GM19043 (cell line): ENCODE measurements around the gene NUP210L.

Experiments
- ATAC-seq: cut with Tn5 transposase; IDR thresholded peaks from one replicate; pipeline ENCODE4 v1.9.1; 2021; ENCODE audit warnings: low read depth; ENCODE audit not compliant: unreplicated experiment

NUP210L gene

GRCh38 chr1:154154534-154155191 is at the start of gene NUP210L:
Gene NUP210L (minus strand): TSS chr1:154155073.
- no peak for ATAC-seq

- ATAC-seq, result no peak
These were observed 44.6 kb upstream of the NUP210L start for GRCh38 chr1:154199563-154199879.

GRCh38 chr1:154198756-154199562 is 44.1 kb upstream of the NUP210L start:
- ATAC-seq, result no peak

GRCh38 chr1:154193821-154194220 is 38.9 kb upstream of the NUP210L start:
- no peak for ATAC-seq

GRCh38 chr1:154192476-154192875 is 37.6 kb upstream of the NUP210L start:
- no peak for ATAC-seq

DNA sequence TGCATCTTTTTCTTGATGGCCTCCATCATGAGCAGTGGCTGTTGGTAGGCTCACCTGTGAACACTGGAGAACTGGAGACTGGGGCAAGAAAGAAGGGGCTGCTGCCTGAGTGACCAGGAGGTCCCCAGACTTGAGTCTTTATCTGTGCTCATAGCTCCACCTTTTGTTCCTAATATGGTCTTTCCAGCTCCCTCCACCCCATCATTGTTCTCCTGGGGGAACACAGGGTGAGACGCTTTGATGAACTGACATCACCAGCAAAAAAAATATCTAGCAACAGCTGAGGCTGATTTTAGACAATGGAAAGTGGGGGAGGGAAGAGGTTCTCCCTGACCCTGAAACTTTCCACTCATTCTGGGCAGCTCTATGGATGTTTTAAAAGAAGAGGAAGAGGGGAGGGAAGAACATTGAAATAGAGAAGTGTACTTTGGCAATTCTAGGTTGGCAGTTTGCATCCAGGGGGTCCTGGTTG is 37.2 kb upstream of the NUP210L start, which contains the start of gene TPM3:
Gene TPM3, minus strand, starts transcription at position 111 of the 472 bp plus-strand sequence. Its CDS starts 82 bp downstream, at position 29.
- ATAC-seq, result no peak

- no peak for ATAC-seq
These were observed 35.7 kb upstream of the NUP210L start for GRCh38 chr1:154190550-154190949.

GRCh38 chr1:154186852-154187501 is 32.1 kb upstream of the NUP210L start:
- no peak for ATAC-seq

GRCh38 chr1:154186177-154186576 is 31.3 kb upstream of the NUP210L start:
- ATAC-seq, result no peak

GRCh38 chr1:154183046-154183915 is 28.4 kb upstream of the NUP210L start:
- ATAC-seq, result peak; percentile 69

- peak; percentile 43 for ATAC-seq
These were observed 27.6 kb upstream of the NUP210L start for GRCh38 chr1:154182344-154183045.

GRCh38 chr1:154181944-154182343 is 27.1 kb upstream of the NUP210L start:
- ATAC-seq, result no peak

- no peak for ATAC-seq
These were observed 25.2 kb upstream of the NUP210L start for GRCh38 chr1:154179946-154180687.

DNA sequence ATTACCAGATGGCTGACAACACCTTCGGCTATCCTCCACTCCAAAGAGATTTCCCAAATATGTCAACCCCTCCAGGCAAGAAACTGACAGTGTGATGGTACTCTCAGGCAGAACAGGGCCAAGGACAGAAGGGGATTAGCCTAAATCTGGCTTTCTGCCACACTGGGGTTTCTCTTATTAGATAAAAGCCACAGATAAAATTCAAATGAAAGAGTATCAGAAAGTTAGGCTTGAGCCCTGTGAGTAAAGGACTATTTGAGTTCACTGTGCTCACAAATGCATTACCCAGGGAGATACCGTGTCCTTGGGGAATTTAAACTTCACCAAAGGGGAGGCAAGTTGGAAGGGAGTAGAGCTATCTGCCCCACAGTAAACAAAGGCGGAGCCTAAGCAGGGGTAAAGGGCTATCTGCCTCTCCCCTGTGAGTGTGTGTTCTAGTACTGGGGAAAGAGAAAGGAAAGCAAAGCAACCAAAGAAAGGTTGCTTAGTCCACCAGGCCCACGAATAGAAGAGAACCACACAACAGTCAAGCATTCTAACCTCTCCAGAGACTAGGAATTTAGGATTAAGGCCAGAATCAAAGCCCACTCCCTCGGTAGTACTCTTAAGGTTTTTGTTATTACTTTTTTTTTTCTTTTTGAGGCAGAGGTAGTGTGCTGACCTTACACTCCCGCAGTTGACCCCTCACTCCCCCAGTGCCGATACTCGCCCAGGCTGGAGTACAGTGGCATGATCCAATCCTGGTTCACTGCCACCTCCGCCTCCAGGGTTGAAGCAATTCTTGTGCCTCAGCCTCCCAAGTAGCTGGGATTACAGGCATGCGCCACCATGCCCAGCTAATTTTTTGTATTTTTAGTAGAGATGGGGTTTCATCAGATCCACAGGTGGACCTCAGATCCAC is 24.3 kb upstream of the NUP210L start:
- ATAC-seq, result no peak

- ATAC-seq, result no peak
These were observed 23.1 kb upstream of the NUP210L start for GRCh38 chr1:154178013-154178412.

DNA sequence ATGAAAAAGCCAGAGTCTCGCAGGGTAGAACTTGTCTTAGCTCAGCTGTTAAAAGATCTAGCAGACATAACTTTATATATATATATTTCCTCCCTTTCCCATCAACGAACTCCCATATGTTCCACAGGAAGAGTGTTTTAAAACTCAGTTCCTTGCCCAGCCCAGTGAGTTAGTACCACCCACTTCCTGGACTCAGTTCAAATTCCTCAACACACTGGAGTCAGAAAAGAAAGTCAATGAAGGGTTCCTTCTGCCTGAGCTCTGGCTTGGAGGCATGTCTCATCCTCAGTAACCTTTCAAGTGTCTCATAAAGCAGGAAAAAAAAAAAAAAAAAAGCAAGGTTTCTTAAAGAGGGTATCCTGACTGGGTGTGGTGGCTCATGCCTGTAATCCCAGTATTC is 21.5 kb upstream of the NUP210L start:
- no peak for ATAC-seq

DNA sequence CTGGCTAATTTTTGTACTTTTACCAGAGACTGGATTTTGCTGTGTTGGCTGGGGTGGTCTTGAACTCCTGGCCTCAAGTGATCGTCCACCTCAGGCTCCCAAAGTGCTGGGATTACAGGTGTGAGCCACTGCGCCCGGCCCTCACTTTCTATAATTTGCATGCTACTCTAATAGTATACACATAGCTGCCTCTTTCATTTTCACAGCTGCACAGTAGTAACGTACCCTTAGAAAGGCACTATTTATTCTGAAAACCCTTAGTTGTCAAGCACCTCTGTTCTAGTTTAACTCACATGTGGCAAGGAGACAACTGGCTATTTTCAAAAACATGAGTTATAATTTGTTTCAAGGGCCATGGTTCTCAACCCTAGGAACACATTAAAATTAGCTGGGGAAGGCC is 19.8 kb upstream of the NUP210L start:
- ATAC-seq, result no peak

DNA sequence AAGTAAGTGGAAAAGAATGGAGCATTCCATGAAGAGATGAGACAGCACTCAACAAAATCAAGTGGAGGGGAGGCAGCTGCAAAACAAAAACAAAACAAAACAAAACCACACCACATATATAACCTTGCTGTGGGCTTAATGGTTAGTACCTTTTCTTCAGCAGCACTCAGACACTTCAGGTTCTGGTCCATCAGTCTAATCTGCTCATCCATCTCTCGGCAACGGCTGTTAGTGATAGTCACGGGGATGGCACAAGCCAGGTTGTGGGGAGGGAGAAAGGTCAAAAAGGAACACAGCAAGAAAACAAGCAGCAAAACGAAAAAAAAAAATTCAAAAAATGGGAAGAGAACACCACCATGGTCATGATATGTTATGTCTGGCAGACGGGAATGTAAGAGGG is 17.0 kb upstream of the NUP210L start:
- ATAC-seq, result no peak
